HTR-8/SVneo (cell line): ENCODE measurements around the gene USP6NL.
A peak's percentile ranks its signal among the peaks of the same experiment; 100 is the strongest.

Source experiments
- DNase-seq: peaks from one replicate; pipeline ENCODE4 v3.0.0; 2011; ENCODE audit warnings: low spot score, mixed read lengths; ENCODE audit not compliant: insufficient read length
- FAIRE-seq: peaks from 2 replicates; lab custom pipeline; 2011; peaks lifted over from hg19 to GRCh38; lab: Jason Lieb, UNC

Gene USP6NL

GRCh38 chr10:11491087-11491486 lies 120.4 kb downstream of the USP6NL start:
- FAIRE-seq (no peak), DNase-seq (no peak)

GRCh38 chr10:11489591-11489990 lies 121.9 kb downstream of the USP6NL start:
- no peak for FAIRE-seq
- no peak for DNase-seq

GRCh38 chr10:11488126-11488525 lies 123.3 kb downstream of the USP6NL start:
- DNase-seq (no peak), FAIRE-seq (no peak)

GRCh38 chr10:11483201-11484148 lies 128.0 kb downstream of the USP6NL start:
- DNase-seq, result no peak
- no peak for FAIRE-seq

- FAIRE-seq, result no peak
- DNase-seq, result no peak
Observed at GRCh38 chr10:11482306-11482705, 129.1 kb downstream of the USP6NL start.

GRCh38 chr10:11480687-11481086 lies 130.8 kb downstream of the USP6NL start:
- no peak for DNase-seq
- no peak for FAIRE-seq

- no peak for DNase-seq
- no peak for FAIRE-seq
Observed at GRCh38 chr10:11479300-11479699, 132.2 kb downstream of the USP6NL start.

- FAIRE-seq (no peak), DNase-seq (no peak)
Observed at GRCh38 chr10:11478807-11479206, 132.6 kb downstream of the USP6NL start.

GRCh38 chr10:11475831-11476434 lies 135.5 kb downstream of the USP6NL start:
- FAIRE-seq (no peak), DNase-seq (no peak)

- no peak for FAIRE-seq
Observed at GRCh38 chr10:11473128-11473760, 138.2 kb downstream of the USP6NL start.

GRCh38 chr10:11472158-11472753 lies 139.2 kb downstream of the USP6NL start:
- DNase-seq (peak; percentile 63), FAIRE-seq (no peak)

More at GRCh38 chr10:11473128-11473760, 138.2 kb downstream of the USP6NL start:
- DNase-seq, result no peak

- FAIRE-seq, result no peak
- DNase-seq, result no peak
Observed at GRCh38 chr10:11469575-11470391, 141.7 kb downstream of the USP6NL start.

- no peak for DNase-seq
- FAIRE-seq, result no peak
Observed at GRCh38 chr10:11468126-11468742, 143.2 kb downstream of the USP6NL start.

- no peak for FAIRE-seq
- DNase-seq, result no peak
Observed at GRCh38 chr10:11465406-11465805, 146.0 kb downstream of the USP6NL start.

- FAIRE-seq, result no peak
- DNase-seq, result no peak
Observed at GRCh38 chr10:11463111-11463510, 148.3 kb downstream of the USP6NL start.

- no peak for DNase-seq
Observed at GRCh38 chr10:11462071-11462470, 149.4 kb downstream of the USP6NL start.

GRCh38 chr10:11457336-11457735 lies 154.1 kb downstream of the USP6NL start:
- FAIRE-seq, result no peak

More at GRCh38 chr10:11462071-11462470, 149.4 kb downstream of the USP6NL start:
- no peak for FAIRE-seq

GRCh38 chr10:11454958-11455566 lies 156.4 kb downstream of the USP6NL start:
- FAIRE-seq (no peak), DNase-seq (no peak)

More at GRCh38 chr10:11457336-11457735, 154.1 kb downstream of the USP6NL start:
- no peak for DNase-seq

GRCh38 chr10:11454160-11454559 lies 157.3 kb downstream of the USP6NL start:
- FAIRE-seq (no peak), DNase-seq (no peak)
